Ishikawa (cell line): ENCODE data around the gene KCNK10.

Experiments used
- CEBPB ChIP-seq: IDR thresholded peaks from 2 replicates; pipeline ENCODE4 v1.6.1; 2012
- CREB1 ChIP-seq: IDR thresholded peaks from 2 replicates; pipeline ENCODE4 v1.6.1; 2012; ENCODE audit warnings: low read depth
- EGR1 ChIP-seq: IDR thresholded peaks from 2 replicates; pipeline ENCODE4 v1.6.1; 2012
- EP300 ChIP-seq: IDR thresholded peaks from 2 replicates; pipeline ENCODE4 v1.6.1; 2012; ENCODE audit warnings: borderline replicate concordance
- FOXM1 ChIP-seq: IDR thresholded peaks from 2 replicates; pipeline ENCODE4 v1.6.1; 2012; ENCODE audit warnings: low read depth, borderline replicate concordance
- MAX ChIP-seq: IDR thresholded peaks from 2 replicates; pipeline ENCODE4 v1.6.1; 2012
- NFIC ChIP-seq: IDR thresholded peaks from 2 replicates; pipeline ENCODE4 v1.6.1; 2012
- RAD21 ChIP-seq: IDR thresholded peaks from 2 replicates; pipeline ENCODE4 v1.6.1; 2012; ENCODE audit warnings: low read depth
- TAF1 ChIP-seq: IDR thresholded peaks from 2 replicates; pipeline ENCODE4 v1.6.1; 2012; ENCODE audit warnings: low read depth, mild to moderate bottlenecking
- TCF12 ChIP-seq: IDR thresholded peaks from 2 replicates; pipeline ENCODE4 v1.6.1; 2012; ENCODE audit warnings: low read depth
- TEAD4 ChIP-seq: IDR thresholded peaks from 2 replicates; pipeline ENCODE4 v1.6.1; 2012
- YY1 ChIP-seq: IDR thresholded peaks from 2 replicates; pipeline ENCODE4 v1.6.1; 2012; ENCODE audit warnings: low read depth
- ZBTB7A ChIP-seq: IDR thresholded peaks from 2 replicates; pipeline ENCODE4 v1.6.1; 2012; ENCODE audit warnings: low read depth
- TF ChIP-seq, protein P1 (sequence below): IDR thresholded peaks from 2 replicates; pipeline ENCODE4 v1.6.1; 2012
- TF ChIP-seq, protein P2 (sequence below): IDR thresholded peaks from 2 replicates; pipeline ENCODE4 v1.6.1; 2012; ENCODE audit warnings: low read depth, mild to moderate bottlenecking

The KCNK10 gene

DNA sequence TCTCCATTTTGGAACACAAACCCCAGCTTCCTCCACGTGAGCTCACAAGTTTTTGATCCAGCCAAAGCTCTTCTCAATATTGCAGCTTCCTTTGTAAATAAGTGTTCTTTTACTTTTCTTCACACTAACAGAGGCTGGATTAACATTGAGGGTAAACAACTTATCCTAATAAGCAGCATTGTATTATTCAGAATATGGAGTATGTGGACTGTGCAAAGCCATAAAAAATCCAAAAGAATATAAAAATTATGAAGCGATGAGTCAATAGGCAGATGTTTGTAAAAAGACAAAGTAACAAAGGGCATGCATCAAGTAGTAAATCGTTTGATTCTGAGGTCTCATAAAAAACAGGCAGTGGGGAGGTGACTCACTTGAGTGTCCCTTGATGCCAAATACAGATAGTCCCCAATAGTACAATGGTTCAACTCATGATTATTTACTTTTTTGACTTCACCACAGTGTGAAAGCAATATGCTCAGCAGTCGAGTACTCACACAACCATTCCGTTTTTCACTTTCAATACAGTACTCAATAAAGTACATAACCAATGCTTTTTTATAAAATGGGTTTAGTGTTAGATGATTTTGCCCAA is 23.1 kb upstream of the KCNK10 start:
- TF ChIP-seq, protein P1, sequence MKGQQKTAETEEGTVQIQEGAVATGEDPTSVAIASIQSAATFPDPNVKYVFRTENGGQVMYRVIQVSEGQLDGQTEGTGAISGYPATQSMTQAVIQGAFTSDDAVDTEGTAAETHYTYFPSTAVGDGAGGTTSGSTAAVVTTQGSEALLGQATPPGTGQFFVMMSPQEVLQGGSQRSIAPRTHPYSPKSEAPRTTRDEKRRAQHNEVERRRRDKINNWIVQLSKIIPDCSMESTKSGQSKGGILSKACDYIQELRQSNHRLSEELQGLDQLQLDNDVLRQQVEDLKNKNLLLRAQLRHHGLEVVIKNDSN, result no peak
- TF ChIP-seq EGR1, result no peak
- TF ChIP-seq, protein P2, sequence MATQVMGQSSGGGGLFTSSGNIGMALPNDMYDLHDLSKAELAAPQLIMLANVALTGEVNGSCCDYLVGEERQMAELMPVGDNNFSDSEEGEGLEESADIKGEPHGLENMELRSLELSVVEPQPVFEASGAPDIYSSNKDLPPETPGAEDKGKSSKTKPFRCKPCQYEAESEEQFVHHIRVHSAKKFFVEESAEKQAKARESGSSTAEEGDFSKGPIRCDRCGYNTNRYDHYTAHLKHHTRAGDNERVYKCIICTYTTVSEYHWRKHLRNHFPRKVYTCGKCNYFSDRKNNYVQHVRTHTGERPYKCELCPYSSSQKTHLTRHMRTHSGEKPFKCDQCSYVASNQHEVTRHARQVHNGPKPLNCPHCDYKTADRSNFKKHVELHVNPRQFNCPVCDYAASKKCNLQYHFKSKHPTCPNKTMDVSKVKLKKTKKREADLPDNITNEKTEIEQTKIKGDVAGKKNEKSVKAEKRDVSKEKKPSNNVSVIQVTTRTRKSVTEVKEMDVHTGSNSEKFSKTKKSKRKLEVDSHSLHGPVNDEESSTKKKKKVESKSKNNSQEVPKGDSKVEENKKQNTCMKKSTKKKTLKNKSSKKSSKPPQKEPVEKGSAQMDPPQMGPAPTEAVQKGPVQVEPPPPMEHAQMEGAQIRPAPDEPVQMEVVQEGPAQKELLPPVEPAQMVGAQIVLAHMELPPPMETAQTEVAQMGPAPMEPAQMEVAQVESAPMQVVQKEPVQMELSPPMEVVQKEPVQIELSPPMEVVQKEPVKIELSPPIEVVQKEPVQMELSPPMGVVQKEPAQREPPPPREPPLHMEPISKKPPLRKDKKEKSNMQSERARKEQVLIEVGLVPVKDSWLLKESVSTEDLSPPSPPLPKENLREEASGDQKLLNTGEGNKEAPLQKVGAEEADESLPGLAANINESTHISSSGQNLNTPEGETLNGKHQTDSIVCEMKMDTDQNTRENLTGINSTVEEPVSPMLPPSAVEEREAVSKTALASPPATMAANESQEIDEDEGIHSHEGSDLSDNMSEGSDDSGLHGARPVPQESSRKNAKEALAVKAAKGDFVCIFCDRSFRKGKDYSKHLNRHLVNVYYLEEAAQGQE, result no peak

DNA sequence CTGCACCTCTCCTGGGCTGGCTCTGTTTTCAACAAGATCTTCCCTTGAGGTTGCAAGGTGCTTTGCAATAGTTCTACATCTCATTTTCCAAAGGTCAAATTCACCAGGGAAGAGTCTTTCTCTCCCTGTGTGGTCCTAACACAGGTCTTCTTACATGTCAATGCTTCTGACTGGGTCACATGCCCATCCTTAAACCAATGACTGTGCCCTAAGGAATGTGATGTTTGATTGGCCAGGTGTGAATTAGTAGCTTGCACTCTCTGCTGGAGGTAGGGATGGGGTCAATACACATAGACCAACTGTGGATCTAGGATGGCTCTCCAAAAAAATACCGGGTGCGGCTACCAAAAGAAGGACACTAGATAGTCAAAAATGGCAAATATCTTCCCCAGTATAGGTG is 19.9 kb upstream of the KCNK10 start:
- TF ChIP-seq CREB1 (no peak), EP300 (no peak), FOXM1 (no peak), NFIC (no peak), MAX (no peak), EGR1 (no peak), TAF1 (no peak), YY1 (no peak), RAD21 (no peak), TEAD4 (no peak), CEBPB (no peak), ZBTB7A (no peak)
- TF ChIP-seq, protein P1, result no peak
- TF ChIP-seq, protein P2, result no peak

- TF ChIP-seq MAX (no peak), TAF1 (no peak), CEBPB (no peak), YY1 (no peak), NFIC (no peak), EP300 (no peak), FOXM1 (no peak), CREB1 (no peak), ZBTB7A (no peak), EGR1 (no peak), TCF12 (no peak)
- TF ChIP-seq, protein P2, result no peak
- TF ChIP-seq, protein P1, result no peak
Measured at GRCh38 chr14:88340357-88340756, 17.3 kb upstream of the KCNK10 start.

DNA sequence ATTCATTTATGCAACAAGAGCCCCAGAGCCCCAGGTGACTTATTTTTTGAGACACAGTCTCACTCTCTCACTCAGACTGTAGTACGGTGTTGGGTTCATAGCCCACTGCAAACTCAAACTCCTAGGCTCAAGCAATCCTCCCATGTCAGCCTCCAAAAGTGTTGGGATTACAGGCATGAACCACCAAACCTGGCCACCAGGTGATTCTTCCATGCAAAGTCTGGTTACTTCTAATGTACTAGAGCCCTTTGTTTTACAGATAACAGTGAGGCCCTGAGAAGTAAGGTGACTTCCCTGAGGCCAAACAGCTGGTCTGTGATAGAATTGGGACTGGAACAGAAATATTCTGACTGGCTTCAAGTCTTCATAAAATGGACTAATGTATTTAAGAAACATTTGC is 10.0 kb upstream of the KCNK10 start:
- TF ChIP-seq TEAD4 (no peak), ZBTB7A (no peak), NFIC (no peak), EP300 (no peak), YY1 (no peak), CEBPB (no peak), CREB1 (no peak), MAX (no peak), EGR1 (no peak), TAF1 (no peak), RAD21 (no peak), FOXM1 (no peak), TCF12 (no peak)
- TF ChIP-seq, protein P2, result no peak
- TF ChIP-seq, protein P1, result no peak
